Stimulated activated CD8-positive, alpha-beta memory T cell treated with anti-CD3 and anti-CD28 coated beads, Interleukin-15, amount 100 ng/mL, for 1 hour (primary cell): ENCODE measurements around the gene TTC29.
"Not testable (repeated sequence)": the region's sequence is repeated elsewhere in the genome, so short reads cannot be mapped to it uniquely, and the experiment has no call there.

Experiments used
- DNase-seq: peaks from one replicate; pipeline ENCODE4 v3.0.0-alpha.2; 2020; ENCODE audit warnings: low read depth

Gene TTC29

GRCh38 chr4:146857298-146857697, 88.4 kb downstream of the TTC29 start:
- DNase-seq: no peak

- DNase-seq: no peak
Observed at GRCh38 chr4:146855761-146856160, 89.9 kb downstream of the TTC29 start.

DNA sequence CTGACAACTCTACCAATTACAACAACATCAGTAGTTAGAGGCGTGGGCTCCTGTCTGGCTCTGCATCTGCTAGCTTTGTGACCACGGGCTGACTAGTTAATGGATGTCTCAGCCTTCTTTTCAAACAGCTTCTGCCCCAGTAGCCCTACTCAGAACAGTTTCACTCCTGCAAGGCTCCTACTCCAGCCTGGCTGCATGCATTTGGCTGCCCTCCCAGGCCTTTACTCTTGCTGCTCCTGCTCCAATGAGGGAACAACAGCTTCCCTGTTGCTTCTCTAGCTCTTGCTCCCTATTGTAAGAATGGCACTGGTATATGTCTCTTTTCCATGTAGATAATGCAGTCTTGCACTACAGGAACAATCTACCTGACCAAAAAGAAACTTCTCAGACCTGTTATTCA, 93.3 kb downstream of the TTC29 start:
- DNase-seq: no peak

DNA sequence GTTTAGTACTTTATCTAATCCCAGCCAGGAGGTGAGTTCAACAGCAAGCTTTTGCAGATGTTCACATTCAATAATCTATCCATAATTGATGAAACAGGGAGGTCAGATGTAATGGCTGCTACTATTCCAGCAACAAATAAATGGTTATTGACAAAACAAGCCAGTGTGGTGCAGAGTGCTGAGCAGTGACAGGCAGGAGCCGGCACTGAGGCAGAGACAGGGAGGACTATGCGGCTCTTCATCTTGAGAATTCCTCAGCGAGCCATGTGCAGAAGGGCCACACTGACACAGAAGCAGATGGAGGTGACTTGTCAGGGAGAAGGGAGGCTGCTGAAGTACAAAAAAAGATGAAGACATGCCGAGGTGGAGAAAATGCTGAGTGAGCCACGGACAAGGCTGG, 98.3 kb downstream of the TTC29 start:
- DNase-seq: no peak

DNA sequence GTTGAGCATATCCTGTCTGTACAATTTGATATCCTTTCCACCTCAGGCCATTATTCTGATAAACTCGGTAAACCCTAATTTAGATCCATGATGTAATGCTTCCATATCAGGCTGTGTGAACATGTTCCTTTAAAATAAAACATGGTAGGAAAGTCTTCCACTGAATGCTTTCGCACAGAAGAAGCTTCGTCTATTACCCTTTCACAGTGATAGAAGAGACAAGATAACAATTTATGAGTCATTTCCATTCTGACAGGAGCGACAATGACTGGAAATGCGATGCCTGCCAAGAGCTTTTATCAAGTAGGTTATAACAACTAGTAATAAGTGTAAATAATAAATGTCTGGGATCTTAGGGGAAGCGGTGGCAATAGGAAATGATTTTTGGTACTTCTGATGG, 98.8 kb downstream of the TTC29 start:
- DNase-seq: no peak

DNA sequence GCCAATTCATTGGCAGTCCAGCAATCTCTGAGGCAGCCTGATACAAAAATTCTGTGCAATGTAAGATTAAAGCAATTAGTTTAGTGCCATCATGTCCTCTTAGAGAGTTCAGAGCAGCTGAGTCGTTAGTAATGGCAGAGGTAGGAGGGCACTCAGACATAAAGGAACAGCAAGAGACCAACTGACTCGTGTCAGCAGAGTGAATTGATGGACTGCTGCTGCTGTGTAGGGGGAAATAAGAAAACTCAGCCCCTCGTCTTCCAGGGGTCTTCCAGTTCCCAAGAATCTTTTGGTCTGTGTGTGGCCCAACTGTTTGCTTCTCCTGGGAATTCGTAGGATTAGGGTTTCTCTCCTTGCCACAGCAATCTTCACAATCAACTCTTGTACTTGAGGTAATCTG, 100.9 kb downstream of the TTC29 start:
- DNase-seq: no peak

- DNase-seq: no peak
Observed at GRCh38 chr4:146842876-146843275, 102.8 kb downstream of the TTC29 start.

DNA sequence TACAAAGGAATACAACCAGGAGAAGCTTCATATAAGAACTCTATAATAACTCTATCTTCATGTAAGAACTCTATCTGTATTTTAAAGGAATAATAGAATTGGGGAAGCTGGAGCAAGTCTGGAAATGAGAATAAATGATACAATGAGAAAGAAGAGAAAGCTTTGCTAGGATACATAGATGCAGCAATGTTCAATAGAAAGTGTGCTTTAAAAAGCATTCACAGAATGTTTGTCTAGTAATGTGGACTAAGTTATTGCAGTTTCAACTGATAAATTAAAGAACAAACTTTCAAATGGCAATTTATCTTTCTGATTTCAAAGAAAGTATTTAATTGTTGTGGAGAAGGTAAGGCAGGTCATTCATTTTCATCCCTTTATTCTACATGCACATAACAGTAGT, 104.9 kb downstream of the TTC29 start:
- no peak for DNase-seq

GRCh38 chr4:146835096-146835495, 110.6 kb downstream of the TTC29 start:
- DNase-seq: no peak

GRCh38 chr4:146834263-146835034, 111.2 kb downstream of the TTC29 start:
- DNase-seq: no peak

GRCh38 chr4:146833530-146833929, 112.1 kb downstream of the TTC29 start:
- no peak for DNase-seq

DNA sequence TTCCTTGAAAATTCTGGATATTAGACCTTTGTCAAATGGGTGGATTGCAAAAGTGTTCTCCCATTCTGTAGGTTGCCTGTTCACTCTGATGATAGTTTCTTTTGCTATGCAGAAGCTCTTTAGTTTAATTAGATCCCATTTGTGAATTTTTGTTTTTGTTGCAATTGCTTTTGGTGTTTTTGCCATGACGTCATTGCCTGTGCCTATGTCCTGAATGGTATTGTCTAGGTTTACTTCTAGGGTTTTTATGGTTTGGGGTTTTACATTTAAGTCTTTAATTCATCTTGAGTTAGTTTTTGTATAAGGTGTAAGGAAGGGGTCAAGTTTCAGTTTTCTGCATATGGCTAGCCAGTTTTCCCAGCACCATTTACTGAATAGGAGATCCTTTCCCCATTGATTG, 122.7 kb downstream of the TTC29 start:
- DNase-seq: not testable (repeated sequence)

GRCh38 chr4:146814750-146815149, 130.9 kb downstream of the TTC29 start:
- DNase-seq: no peak

DNA sequence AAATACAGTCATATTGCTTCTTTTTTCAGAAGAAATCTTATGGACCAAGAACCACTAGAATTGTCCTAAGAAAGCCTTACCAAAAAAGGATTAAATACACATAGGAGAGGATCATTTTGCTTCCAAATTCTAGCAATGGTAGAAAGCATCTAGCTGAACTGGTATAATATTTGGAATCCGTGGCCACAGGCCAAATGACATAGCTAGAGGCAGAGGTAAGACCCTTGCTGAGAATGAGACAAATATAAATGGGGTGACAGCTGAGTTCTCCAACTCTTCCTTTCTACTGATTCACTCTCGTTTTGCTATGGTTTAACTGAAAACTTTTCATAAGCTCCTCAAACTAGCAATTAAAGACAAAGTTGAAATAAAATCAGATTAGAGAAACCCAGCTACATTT, 150.0 kb downstream of the TTC29 start:
- DNase-seq: no peak

GRCh38 chr4:146793727-146794126, 151.9 kb downstream of the TTC29 start:
- no peak for DNase-seq

- DNase-seq: no peak
Observed at GRCh38 chr4:146791439-146791838, 154.2 kb downstream of the TTC29 start.

DNA sequence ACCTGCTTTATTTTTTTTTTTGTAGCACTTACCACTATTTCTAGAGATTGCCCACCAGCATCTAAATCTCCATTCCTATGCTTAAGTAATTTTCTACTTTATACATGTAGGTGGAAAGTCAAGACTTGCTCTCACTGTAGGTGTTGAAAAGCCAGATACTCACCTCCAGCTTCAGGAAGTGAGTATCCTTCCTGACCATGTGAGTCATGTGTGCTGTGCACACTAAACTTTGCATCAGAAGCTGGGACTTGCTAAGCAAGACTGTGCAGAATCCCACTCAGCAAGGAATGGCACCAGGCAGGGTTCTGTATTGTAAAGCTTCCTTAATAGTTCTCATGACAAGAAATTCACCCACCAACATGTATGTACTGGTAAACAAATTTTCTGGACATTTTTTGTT, 155.1 kb downstream of the TTC29 start:
- no peak for DNase-seq

- DNase-seq: no peak
Observed at GRCh38 chr4:146787731-146788130, 157.9 kb downstream of the TTC29 start.

DNA sequence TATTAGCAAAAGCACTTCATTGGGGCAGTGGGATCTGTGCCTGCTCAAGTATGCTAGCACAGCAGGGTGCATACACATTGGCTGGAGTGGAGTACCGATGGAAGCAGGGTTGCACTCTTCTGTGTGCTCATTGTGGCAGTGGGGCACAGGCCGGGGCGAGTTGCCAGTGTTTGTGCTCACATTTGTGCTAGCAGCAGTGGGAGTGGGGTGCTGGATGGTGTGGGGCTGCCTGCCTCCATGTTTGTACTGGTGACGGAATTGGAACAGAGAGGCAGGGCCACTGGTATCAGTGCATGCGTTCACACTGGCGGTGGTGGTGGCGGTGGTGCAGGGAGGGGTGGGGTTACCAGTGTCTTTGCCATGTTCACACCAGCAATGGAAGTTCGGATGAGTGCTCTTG, 169.0 kb downstream of the TTC29 start:
- no peak for DNase-seq

DNA sequence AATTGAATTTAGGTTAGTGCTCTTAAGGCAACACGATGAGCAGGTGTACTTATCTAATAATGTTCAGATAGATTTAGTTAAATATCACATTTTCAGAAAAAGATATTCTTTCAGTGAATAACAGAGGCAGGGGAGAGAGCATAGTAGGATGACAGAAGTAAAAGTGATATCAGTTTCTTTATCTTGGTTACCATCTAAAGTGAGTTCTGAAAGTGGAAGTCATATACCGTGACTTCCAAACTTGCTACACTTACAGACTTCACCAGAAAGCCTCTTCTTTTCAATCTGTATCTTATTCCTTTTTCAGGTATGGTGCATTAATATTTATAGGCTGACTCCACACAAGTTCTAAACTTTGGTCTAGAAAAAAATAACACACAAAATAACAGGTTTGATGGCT, 182.1 kb downstream of the TTC29 start:
- no peak for DNase-seq

GRCh38 chr4:146762016-146762415, 183.6 kb downstream of the TTC29 start:
- DNase-seq: no peak

- no peak for DNase-seq
Observed at GRCh38 chr4:146742416-146742815, 203.2 kb downstream of the TTC29 start.

DNA sequence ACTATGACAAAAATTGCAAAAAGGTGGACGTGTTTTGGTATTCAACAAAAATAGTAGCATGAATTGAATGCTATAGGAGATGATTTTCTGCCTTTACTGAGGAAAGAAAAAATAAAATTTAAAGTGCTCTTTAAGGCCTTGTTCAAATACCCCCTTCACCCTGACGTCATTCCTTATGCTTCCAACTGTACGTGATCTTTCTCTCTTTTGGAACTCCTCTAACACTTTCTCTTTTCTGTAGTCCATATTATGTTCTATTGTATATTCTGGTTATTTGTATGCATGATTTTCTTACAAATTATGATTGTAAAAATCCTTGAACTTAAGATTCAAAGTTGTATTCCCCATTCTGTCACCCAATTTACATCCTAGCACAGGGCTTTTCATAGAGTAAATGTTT, 206.5 kb downstream of the TTC29 start:
- DNase-seq: no peak

DNA sequence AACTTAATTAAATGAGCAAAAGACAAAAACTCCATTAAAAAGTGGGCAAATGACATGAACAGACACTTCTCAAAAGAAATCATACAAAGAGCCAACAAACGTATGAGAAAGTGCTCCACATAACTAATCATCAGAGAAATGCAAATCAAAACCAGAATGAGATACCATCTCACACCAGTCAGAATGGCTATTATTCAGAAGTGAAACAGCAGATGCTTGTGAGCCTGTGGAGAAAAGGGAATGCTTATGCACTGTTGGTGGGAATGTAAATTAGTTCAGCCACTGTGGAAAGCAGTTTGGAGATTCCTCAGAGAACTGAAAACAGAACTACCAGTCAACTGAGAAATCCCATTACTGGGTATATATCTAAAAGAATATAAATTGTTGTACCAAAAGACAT, 222.1 kb downstream of the TTC29 start:
- not testable (repeated sequence) for DNase-seq
